ENCODE data around the gene ARHGAP27.

The ARHGAP27 gene

GRCh38 chr17:45388604-45389325 lies 43.9 kb downstream of the ARHGAP27 start:
- DNase-seq (ENCODE audit: low read depth in 2 of 2, low spot score in 1 of 2) = no peak

- DNase-seq (ENCODE audit: low read depth in 2 of 2, low spot score in 1 of 2) = no peak
These were observed 44.9 kb downstream of the ARHGAP27 start for GRCh38 chr17:45387739-45388138.

GRCh38 chr17:45386178-45386577 lies 46.5 kb downstream of the ARHGAP27 start:
- DNase-seq (ENCODE audit: low read depth in 2 of 2, low spot score in 1 of 2) = no peak

- peak; percentile 68 to 86 for DNase-seq (ENCODE audit: low read depth in 2 of 2, low spot score in 1 of 2)
These were observed 47.2 kb downstream of the ARHGAP27 start for GRCh38 chr17:45385331-45385997.

- DNase-seq (ENCODE audit: low read depth in 2 of 2, low spot score in 1 of 2) = no peak
These were observed 47.8 kb downstream of the ARHGAP27 start for GRCh38 chr17:45384789-45385262.

GRCh38 chr17:45384047-45384788 lies 48.5 kb downstream of the ARHGAP27 start:
- no peak for DNase-seq (ENCODE audit: low read depth in 2 of 2, low spot score in 1 of 2)

- DNase-seq (ENCODE audit: low read depth in 2 of 2, low spot score in 1 of 2) = no peak
These were observed 49.7 kb downstream of the ARHGAP27 start for GRCh38 chr17:45383003-45383402.

GRCh38 chr17:45382226-45382625 lies 50.4 kb downstream of the ARHGAP27 start:
- no peak for DNase-seq (ENCODE audit: low read depth in 2 of 2, low spot score in 1 of 2)

- DNase-seq (ENCODE audit: low read depth in 2 of 2, low spot score in 1 of 2) = no peak
These were observed 51.7 kb downstream of the ARHGAP27 start for GRCh38 chr17:45380991-45381390.

- DNase-seq (ENCODE audit: low read depth in 2 of 2, low spot score in 1 of 2) = no peak
These were observed 52.5 kb downstream of the ARHGAP27 start for GRCh38 chr17:45380046-45380765.

- DNase-seq (ENCODE audit: low read depth in 2 of 2, low spot score in 1 of 2) = no peak
These were observed 55.3 kb downstream of the ARHGAP27 start for GRCh38 chr17:45377401-45377800.

GRCh38 chr17:45376171-45377005 lies 56.3 kb downstream of the ARHGAP27 start:
- no peak for DNase-seq (ENCODE audit: low read depth in 2 of 2, low spot score in 1 of 2)

GRCh38 chr17:45374501-45374900 lies 58.2 kb downstream of the ARHGAP27 start:
- DNase-seq (ENCODE audit: low read depth in 2 of 2, low spot score in 1 of 2) = no peak

- no peak for DNase-seq (ENCODE audit: low read depth in 2 of 2, low spot score in 1 of 2)
These were observed 60.3 kb downstream of the ARHGAP27 start for GRCh38 chr17:45372325-45372869.

GRCh38 chr17:45371414-45372324 lies 61.0 kb downstream of the ARHGAP27 start:
- DNase-seq (ENCODE audit: low read depth in 2 of 2, low spot score in 1 of 2) = no peak

- no peak for DNase-seq (ENCODE audit: low read depth in 2 of 2, low spot score in 1 of 2)
These were observed 61.7 kb downstream of the ARHGAP27 start for GRCh38 chr17:45370949-45371413.

- DNase-seq (ENCODE audit: low read depth in 2 of 2, low spot score in 1 of 2) = no peak
These were observed 63.2 kb downstream of the ARHGAP27 start for GRCh38 chr17:45369421-45369820.

- DNase-seq (ENCODE audit: low read depth in 2 of 2, low spot score in 1 of 2) = no peak
These were observed 64.0 kb downstream of the ARHGAP27 start for GRCh38 chr17:45368651-45369050.

GRCh38 chr17:45367216-45367615 lies 65.5 kb downstream of the ARHGAP27 start:
- no peak for DNase-seq (ENCODE audit: low read depth in 2 of 2, low spot score in 1 of 2)
